Measurements from ENCODE around the gene SEPTIN10. TPM values are rescaled to one million over a fixed set of nuclear protein-coding genes. Genes with fewer than 3 reads are reported as not detected.

SEPTIN10 gene
- total and polyA plus RNA-seq, 2 experiments from 2014 or later = 52.3 to 85.1 TPM

Other genes with a start within 250 kb of the SEPTIN10 start
- gene SOWAHC, start 398 bp upstream of the SEPTIN10 start, total RNA-seq (2014; rRNA removed; shearing (Covaris generic)) = 26.3 and 27.5 TPM in 2 replicates
- 7.0 and 7.4 TPM in 2 replicates for gene SOWAHC, start 398 bp upstream of the SEPTIN10 start, polyA plus RNA-seq (2016; fragmentation: Nextera tagmentation; extraction: Ambion mirVana)
- 15.4 and 18.0 TPM in 2 replicates for gene RGPD5, start 180.3 kb upstream of the SEPTIN10 start, total RNA-seq (2014; rRNA removed; shearing (Covaris generic))
- gene RGPD5, start 180.3 kb upstream of the SEPTIN10 start, polyA plus RNA-seq (2016; fragmentation: Nextera tagmentation; extraction: Ambion mirVana) = 4.3 and 7.3 TPM in 2 replicates